T-cell (primary cell): Measurements from ENCODE around the gene FNBP1. TPM values are rescaled to one million over a fixed set of nuclear protein-coding genes. Genes with fewer than 3 reads are reported as not detected.

ENCODE experiments used
- ATAC-seq, 4 experiments: fragments of 200-7000 bp in 3 of 4; fragments of 150-1000 bp in 1 of 4; cut with Tn5 transposase; replicated peaks in 1 of 4; 1 replicate in 3 of 4; 2 replicates in 1 of 4; pipeline ENCODE4 v1.10.0; 2021; ENCODE audit warnings: moderate library complexity in 3 of 4, mild to moderate bottlenecking in 2 of 4, moderate number of reproducible peaks in 1 of 4
- CTCF ChIA-PET, 2 donors: fragments of 300-600 bp; sonication (Branson Sonifier 250); formaldehyde crosslinking; loops; one replicate each; lab custom pipeline; 2022; ENCODE audit warnings: antibody characterized with exemption in 2 of 2; lab: Charles Lee
- POLR2A ChIA-PET, 2 donors: fragments of 300-600 bp; sonication (Branson Sonifier 250); formaldehyde crosslinking; loops; one replicate each; lab custom pipeline; 2022; ENCODE audit warnings: antibody characterized with exemption in 2 of 2; lab: Charles Lee
- DNase-seq, 35 experiments: peaks; one replicate each; pipeline versions ENCODE4 v3.0.0 to v3.0.0-alpha.2; 2013 to 2023
- H3K27ac ChIP-seq: one replicate; pipeline ENCODE4 v1.5.1; 2013; ENCODE audit warnings: low read length
- H3K27me3 ChIP-seq, 2 experiments: replicated peaks in 1 of 2; 1 replicate in 1 of 2; 2 replicates in 1 of 2; pipeline versions ENCODE4 v1.6.1 to v1.7.0; 2013; ENCODE audit warnings: low read length in 1 of 2, mixed read lengths in 1 of 2; ENCODE audit not compliant: control insufficient read depth in 2 of 2, insufficient read depth in 2 of 2; ENCODE audit errors: extremely low read depth in 1 of 2
- H3K36me3 ChIP-seq, 2 donors: 1 replicate in 1 of 2; 2 replicates in 1 of 2; pipeline versions ENCODE4 v1.6.1 to v1.7.0; 2013; ENCODE audit warnings: low read length in 1 of 2; ENCODE audit not compliant: control insufficient read depth in 2 of 2, insufficient read depth in 1 of 2; ENCODE audit errors: extremely low read depth in 1 of 2
- H3K4me1 ChIP-seq, 2 experiments: 1 replicate in 1 of 2; 2 replicates in 1 of 2; pipeline versions ENCODE4 v1.6.1 to v1.7.0; 2013; ENCODE audit warnings: low read length in 2 of 2, mixed read lengths in 1 of 2; ENCODE audit not compliant: insufficient read depth in 2 of 2, control insufficient read depth in 1 of 2; ENCODE audit errors: extremely low read depth in 1 of 2
- H3K4me3 ChIP-seq, 2 donors: 1 replicate in 1 of 2; 2 replicates in 1 of 2; pipeline versions ENCODE4 v1.5.1 to v1.7.0; 2013; ENCODE audit warnings: mild to moderate bottlenecking in 2 of 2, low read length in 1 of 2, moderate library complexity in 1 of 2; ENCODE audit not compliant: control insufficient read depth in 1 of 2; ENCODE audit errors: extremely low read depth in 1 of 2
- H3K9me3 ChIP-seq: 2 replicates; pipeline ENCODE4 v1.7.0; 2013
- H3K27ac Mint-ChIP-seq, 2 donors: one replicate each; pipeline ENCODE4 v1.8.0; 2020 to 2021; ENCODE audit warnings: mild to moderate bottlenecking in 2 of 2, mixed read lengths in 2 of 2
- H3K27me3 Mint-ChIP-seq, 2 donors: one replicate each; pipeline ENCODE4 v1.8.0; 2021 to 2022; ENCODE audit warnings: mixed read lengths in 2 of 2
- H3K36me3 Mint-ChIP-seq: one replicate; pipeline ENCODE4 v1.8.0; 2021; ENCODE audit warnings: mixed read lengths
- H3K4me1 Mint-ChIP-seq, 3 donors: one replicate each; pipeline ENCODE4 v1.8.0; 2020 to 2022; ENCODE audit warnings: mixed read lengths in 3 of 3, mild to moderate bottlenecking in 1 of 3
- H3K4me3 Mint-ChIP-seq, 3 donors: one replicate each; pipeline ENCODE4 v1.8.0; 2020 to 2022; ENCODE audit warnings: mild to moderate bottlenecking in 3 of 3, mixed read lengths in 3 of 3, moderate library complexity in 3 of 3
- H3K9me3 Mint-ChIP-seq, 3 donors: one replicate each; pipeline ENCODE4 v1.8.0; 2020 to 2022; ENCODE audit warnings: mixed read lengths in 3 of 3
- WGBS: methylation state at CpG from one replicate; pipeline ENCODE4 v1.1.5; 2013; ENCODE audit warnings: missing lambda C conversion rate; ENCODE audit not compliant: insufficient coverage; 5-methylcytosine and 5-hydroxymethylcytosine counted together
- total RNA-seq, 35 experiments: library from RNA in 6 of 35; stranded (reverse) in 6 of 35; fragments of 120-200 nt in 1 of 35; gene quantifications; one replicate each; pipeline versions ENCODE4 v1.2.1 to v1.2.4 and lab custom pipeline; 2013 to 2026

FNBP1 gene
- total RNA-seq, 5 donors from 2014 or later (not counting 1 experiment from before 2014, with no cell fraction given), result 166 to 211 (median 182) TPM

DNA sequence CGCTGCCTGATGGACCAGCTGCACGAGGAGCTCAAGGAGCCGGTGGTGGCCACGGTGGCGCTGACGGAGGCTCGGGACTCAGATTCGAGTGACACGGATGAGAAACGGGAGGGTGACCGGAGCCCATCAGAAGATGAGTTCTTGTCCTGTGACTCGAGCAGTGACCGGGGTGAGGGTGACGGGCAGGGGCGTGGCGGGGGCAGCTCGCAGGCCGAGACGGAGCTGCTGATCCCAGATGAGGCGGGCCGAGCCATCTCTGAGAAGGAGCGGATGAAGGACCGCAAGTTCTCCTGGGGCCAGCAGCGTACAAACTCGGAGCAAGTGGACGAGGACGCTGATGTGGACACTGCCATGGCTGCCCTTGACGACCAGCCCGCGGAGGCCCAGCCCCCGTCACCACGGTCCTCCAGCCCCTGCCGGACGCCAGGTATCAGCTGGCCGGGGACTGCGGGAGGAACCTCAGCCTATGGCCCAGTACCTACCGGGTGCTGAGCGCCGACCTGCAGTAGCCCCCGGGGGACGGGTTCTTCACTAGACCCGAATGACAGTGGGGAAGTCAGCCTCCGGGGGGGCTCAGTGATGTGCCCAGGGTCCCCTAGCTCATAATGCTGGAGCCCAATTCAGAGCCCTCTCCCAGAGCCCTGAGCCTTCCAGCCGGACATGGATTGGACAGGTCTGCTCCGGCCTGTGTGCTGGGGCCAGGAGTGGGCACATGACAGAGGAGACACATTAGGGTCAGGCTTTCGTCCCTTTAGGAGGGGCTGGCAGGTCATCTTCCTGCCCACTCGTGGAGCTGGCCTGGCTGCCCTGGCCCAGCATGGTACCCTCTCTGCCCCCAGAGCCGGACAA is 174.7 kb downstream of the FNBP1 start:
- Histone ChIP-seq H3K27me3 (no peaks in the 10 kb centered on the region), H3K4me1 (peaks cover 45 to 83% of the 10 kb centered on the region in 2 experiments), H3K9me3 (no peaks in the 10 kb centered on the region), H3K27ac (peak overlapping the region; percentile 97), H3K36me3 (peaks cover 4 to 15% of the 10 kb centered on the region in 2 donors), H3K4me3 (peak overlapping the region; percentile 19 to 45)
- H3K4me1 Mint-ChIP-seq, result peaks cover 77 to 83% (median 81%) of the 10 kb centered on the region in 3 donors
- peaks cover 27% of the 10 kb centered on the region for H3K36me3 Mint-ChIP-seq
- POLR2A ChIA-PET, result interaction anchor here (0.5 to 1.4 kb wide), 7 partner anchors 18 to 270 kb away, joined by 3 to 7 read pairs (median 4); no protein-coding TSS in a partner anchor
- peak overlapping the region; percentile 34 to 75 (median 46) for H3K4me3 Mint-ChIP-seq
- H3K9me3 Mint-ChIP-seq, result no peaks in the 10 kb centered on the region
- no peak for DNase-seq
- WGBS, result 87% methylated on average over 43 of the region's 48 CpGs
- no peak for ATAC-seq
- H3K27ac Mint-ChIP-seq, result peak overlapping the region; percentile 89 to 93
- no peaks in the 10 kb centered on the region for H3K27me3 Mint-ChIP-seq
- CTCF ChIA-PET, result interaction anchor here (0.5 to 1.3 kb wide), 2 partner anchors 16 to 31 kb away, joined by 3 to 4 read pairs; no protein-coding TSS in a partner anchor

DNA sequence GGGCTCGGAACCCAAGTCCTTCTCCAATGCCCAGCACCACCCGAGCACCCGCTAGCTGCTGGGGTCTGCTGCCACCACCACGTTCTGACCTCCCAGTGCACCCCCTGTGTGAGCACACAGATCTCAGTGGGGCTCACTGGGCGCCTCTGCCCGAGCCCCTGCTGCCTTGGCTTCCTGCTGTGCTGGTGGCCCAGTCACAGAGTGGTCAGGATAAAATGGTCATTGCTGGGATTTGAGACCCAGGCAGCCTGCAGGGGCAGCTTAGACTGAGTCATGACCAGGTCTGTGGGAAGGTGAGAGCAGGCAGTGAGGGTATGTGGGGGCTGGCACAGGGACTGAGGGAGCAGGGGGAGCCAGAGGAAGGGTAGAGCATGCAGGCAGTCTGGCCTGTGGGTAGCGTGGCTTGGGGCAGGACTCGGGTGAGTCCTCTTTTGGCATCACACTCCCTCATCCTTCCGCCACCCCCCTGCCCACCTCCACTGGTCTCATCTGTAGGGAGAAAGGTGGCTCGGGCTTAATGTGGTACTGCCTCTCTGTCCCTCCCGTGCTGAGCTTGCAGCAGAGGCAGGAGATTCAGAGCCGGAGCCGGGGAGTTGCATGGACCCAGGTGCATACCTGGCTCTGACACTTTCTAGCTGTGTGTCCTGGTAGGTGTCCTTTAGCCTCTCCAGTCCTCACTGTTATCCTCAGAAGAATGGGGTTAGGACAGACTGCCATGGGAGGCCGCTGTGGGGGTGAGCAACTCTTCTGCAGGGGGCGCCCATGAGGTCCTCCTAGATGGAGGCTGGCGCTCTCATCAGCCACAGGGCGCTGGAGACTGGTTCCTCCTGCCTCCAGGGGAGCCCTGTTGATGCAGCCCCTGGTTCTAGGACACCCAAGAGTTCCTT is 175.6 kb downstream of the FNBP1 start:
- H3K9me3 ChIP-seq, result no peaks in the 10 kb centered on the region
- no peaks in the 10 kb centered on the region for H3K27me3 Mint-ChIP-seq
- H3K4me1 ChIP-seq, result peaks cover 48 to 88% of the 10 kb centered on the region in 2 experiments
- CTCF ChIA-PET, result interaction anchor here (0.5 to 1.3 kb wide), 2 partner anchors 22 to 30 kb away, joined by 3 to 4 read pairs; no protein-coding TSS in a partner anchor
- H3K4me1 Mint-ChIP-seq, result peaks cover 86 to 88% (median 86%) of the 10 kb centered on the region in 3 donors
- H3K4me3 Mint-ChIP-seq, result peak overlapping the region; percentile 6 to 75 (median 9)
- H3K27ac Mint-ChIP-seq, result peak overlapping the region; percentile 87 to 88
- peak overlapping the region; percentile 97 for H3K27ac ChIP-seq
- H3K4me3 ChIP-seq, result no peak overlapping the region
- H3K36me3 Mint-ChIP-seq, result peaks cover 29% of the 10 kb centered on the region
- H3K36me3 ChIP-seq, result peaks cover 4 to 14% of the 10 kb centered on the region in 2 donors
- POLR2A ChIA-PET, result interaction anchor here (0.5 to 0.6 kb wide), 2 partner anchors 19 to 258 kb away, joined by 7 to 9 read pairs; no protein-coding TSS in a partner anchor
- H3K9me3 Mint-ChIP-seq, result no peaks in the 10 kb centered on the region
- peak in 8 of 35 experiments; percentile 15 to 46 (median 23) for DNase-seq
- 71% methylated on average over 8 of the region's 17 CpGs for WGBS
- no peaks in the 10 kb centered on the region for H3K27me3 ChIP-seq
- no peak for ATAC-seq

DNA sequence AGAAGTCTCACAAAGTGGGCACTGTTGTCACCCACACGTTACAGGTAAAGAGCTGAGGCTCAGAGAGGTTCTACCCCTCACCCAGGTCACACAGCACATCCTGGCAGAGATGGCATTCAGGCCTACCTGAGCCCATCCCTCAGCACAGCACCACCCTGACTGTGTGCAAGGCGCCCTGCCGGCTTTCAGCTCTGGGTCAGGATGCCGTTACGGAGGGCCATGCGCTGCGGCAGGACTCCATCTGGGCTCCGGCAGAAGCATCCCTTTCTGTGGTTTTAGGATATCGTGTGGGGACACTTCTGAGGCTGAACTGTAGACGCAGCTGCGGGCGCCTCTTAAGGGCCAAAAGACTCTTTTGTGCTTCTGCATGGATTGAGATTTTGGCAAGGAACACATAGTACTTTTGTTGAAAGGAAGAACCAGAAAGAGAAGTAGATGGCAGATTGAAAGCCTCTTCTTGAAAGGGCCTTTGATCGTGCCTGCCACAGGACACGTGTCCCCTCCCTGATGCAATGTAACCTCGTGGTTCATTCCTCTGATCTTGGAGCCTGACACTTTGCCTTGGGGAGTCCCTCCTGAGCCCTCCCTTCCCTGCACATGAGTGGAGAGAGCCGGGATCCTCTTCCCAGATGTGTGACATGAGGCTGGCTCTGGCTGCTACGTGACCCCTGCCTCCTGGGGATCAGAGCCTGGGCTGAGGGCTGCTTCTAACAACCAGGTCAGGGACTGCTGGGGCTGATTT is 176.4 kb downstream of the FNBP1 start:
- POLR2A ChIA-PET, result interaction anchor here in 1 of 2 donors (0.6 kb wide), 1 partner anchor 259 kb away, joined by 9 read pairs; no protein-coding TSS in a partner anchor
- ATAC-seq, result peak; percentile 32 to 62 (median 36)
- CTCF ChIA-PET, result no interaction called here

DNA sequence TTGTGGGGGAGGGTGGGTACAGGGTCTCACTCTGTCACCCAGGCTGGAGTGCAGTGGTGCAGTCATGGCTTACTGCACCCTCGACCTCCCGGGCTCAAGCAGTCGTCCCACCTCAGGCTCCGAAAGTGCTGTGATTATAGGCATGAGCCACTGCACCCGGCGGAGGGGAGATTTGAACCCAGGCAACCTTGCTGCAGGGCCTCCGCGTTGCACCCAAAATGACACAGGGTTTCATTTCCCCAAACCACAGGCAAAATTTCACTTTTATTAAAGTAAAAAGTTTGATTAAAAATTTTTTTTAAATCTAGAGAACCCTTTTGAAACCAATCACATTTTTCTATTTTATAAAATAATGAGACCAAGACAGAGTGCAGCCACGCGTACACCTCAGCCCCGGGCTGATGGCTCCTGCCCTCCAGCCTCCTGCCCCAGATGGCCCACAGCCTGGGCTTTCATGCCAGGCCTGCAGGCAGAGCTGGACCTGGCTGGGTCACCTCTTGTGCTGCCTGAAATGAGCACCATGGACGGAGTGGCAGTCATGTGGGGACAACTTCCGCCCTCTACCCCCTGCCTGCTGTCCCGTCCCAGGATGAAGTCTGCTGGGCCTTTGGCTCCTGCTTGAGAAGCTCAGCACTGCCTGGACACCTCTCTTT is 177.2 kb downstream of the FNBP1 start:
- peaks cover 32% of the 10 kb centered on the region for H3K36me3 Mint-ChIP-seq
- no peaks in the 10 kb centered on the region for H3K27me3 Mint-ChIP-seq
- Histone ChIP-seq H3K4me3 (no peak overlapping the region), H3K4me1 (peaks cover 55 to 96% of the 10 kb centered on the region in 2 experiments), H3K27ac (peak overlapping the region; percentile 97), H3K27me3 (no peaks in the 10 kb centered on the region), H3K9me3 (no peaks in the 10 kb centered on the region), H3K36me3 (peaks cover 4 to 25% of the 10 kb centered on the region in 2 donors)
- H3K4me3 Mint-ChIP-seq, result peak overlapping the region in 1 of 3 donors; percentile 75
- H3K27ac Mint-ChIP-seq, result peak overlapping the region; percentile 88 to 92
- ChIA-PET POLR2A (no interaction called here), CTCF (interaction anchor here in 1 of 2 donors (0.6 kb wide), 1 partner anchor 22 kb away, joined by 4 read pairs; no protein-coding TSS in a partner anchor)
- ATAC-seq (no peak), DNase-seq (no peak)
- 85% methylated on average over 8 of the region's 14 CpGs for WGBS
- peaks cover 79 to 89% (median 89%) of the 10 kb centered on the region in 3 donors for H3K4me1 Mint-ChIP-seq
- H3K9me3 Mint-ChIP-seq, result no peaks in the 10 kb centered on the region

More for the DNA sequence above, 176.4 kb downstream of the FNBP1 start:
- DNase-seq, result peak in 32 of 35 experiments; percentile 29 to 82 (median 53)
- Mint-ChIP-seq H3K4me3 (peak overlapping the region; percentile 15 to 75 (median 50)), H3K27me3 (no peaks in the 10 kb centered on the region), H3K36me3 (peaks cover 34% of the 10 kb centered on the region), H3K27ac (peak overlapping the region; percentile 87 to 88), H3K9me3 (no peaks in the 10 kb centered on the region), H3K4me1 (peaks cover 84 to 89% (median 88%) of the 10 kb centered on the region in 3 donors)
- WGBS, result 35% methylated on average over 16 of the region's 17 CpGs
- Histone ChIP-seq H3K36me3 (peaks cover 4 to 19% of the 10 kb centered on the region in 2 donors), H3K9me3 (no peaks in the 10 kb centered on the region), H3K4me3 (no peak overlapping the region), H3K27ac (peak overlapping the region; percentile 97), H3K4me1 (peaks cover 54 to 93% of the 10 kb centered on the region in 2 experiments), H3K27me3 (no peaks in the 10 kb centered on the region)

DNA sequence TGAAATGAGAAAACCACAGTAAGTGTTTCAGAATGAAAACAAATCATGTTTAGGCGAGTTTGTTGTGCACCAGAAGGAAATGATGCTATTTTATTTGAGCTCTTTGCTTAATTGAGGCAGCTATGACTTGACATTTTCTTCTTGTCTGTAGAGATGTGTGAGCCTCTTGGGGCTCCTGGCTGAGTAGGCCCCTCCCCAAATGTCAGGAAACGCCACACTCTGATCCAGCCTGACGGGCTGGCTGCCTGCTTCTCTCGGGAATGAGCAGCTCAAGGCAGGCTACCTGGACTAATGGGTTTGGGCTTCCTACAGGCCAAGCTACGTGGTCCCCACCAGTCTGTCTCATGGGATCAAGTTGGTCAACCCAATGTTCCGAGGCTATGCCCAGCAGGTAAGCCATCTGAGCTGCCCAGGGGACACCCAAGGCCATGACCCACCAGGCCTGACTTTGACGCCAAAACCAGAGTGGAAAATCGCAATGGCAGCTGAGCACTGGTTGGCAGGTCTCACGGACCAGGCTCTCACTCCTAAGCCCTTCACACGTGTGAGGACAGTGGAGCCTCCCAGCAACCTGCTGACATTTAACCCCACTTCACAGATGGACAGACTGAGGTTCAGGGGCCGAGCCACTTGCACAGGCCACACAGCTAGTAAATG is 177.9 kb downstream of the FNBP1 start:
- H3K9me3 ChIP-seq, result no peaks in the 10 kb centered on the region
- Mint-ChIP-seq H3K4me3 (peak overlapping the region in 1 of 3 donors; percentile 64), H3K9me3 (no peaks in the 10 kb centered on the region), H3K4me1 (peaks cover 73 to 86% (median 85%) of the 10 kb centered on the region in 3 donors), H3K27me3 (no peaks in the 10 kb centered on the region), H3K27ac (peak overlapping the region; percentile 88 to 92), H3K36me3 (peaks cover 32% of the 10 kb centered on the region)
- no peaks in the 10 kb centered on the region for H3K27me3 ChIP-seq
- peak overlapping the region; percentile 59 for H3K27ac ChIP-seq
- H3K4me1 ChIP-seq, result peaks cover 51 to 96% of the 10 kb centered on the region in 2 experiments
- 41% methylated on average over 8 of the region's 11 CpGs for WGBS
- DNase-seq, result no peak
- peaks cover 4 to 30% of the 10 kb centered on the region in 2 donors for H3K36me3 ChIP-seq
- no peak for ATAC-seq
- ChIA-PET POLR2A (interaction anchor here (0.5 to 1.0 kb wide), 3 partner anchors 10 to 174 kb away, joined by 3 to 4 read pairs (median 4); no protein-coding TSS in a partner anchor), CTCF (interaction anchor here in 1 of 2 donors (0.6 kb wide), 1 partner anchor 22 kb away, joined by 4 read pairs; no protein-coding TSS in a partner anchor)
- no peak overlapping the region for H3K4me3 ChIP-seq
